HepG2 (cell line): ENCODE data around the gene CEP20. TPM values are rescaled to one million over a fixed set of nuclear protein-coding genes. Genes with fewer than 3 reads are reported as not detected.
A peak's percentile ranks its signal among the peaks of the same experiment; 100 is the strongest.

Source experiments
- ASH2L ChIP-seq: fragments of 300-600, 200-600 bp; sonication (generic); IDR thresholded peaks from 2 replicates; pipeline ENCODE4 v1.7.0; 2017; ENCODE audit warnings: low read depth, mild to moderate bottlenecking, moderate library complexity, mixed read lengths, low read length; ENCODE audit not compliant: insufficient read length
- GABPA ChIP-seq, 2 experiments: IDR thresholded peaks; 2 replicates each; pipeline ENCODE4 v1.6.1; 2011 to 2016; ENCODE audit warnings: low read depth in 2 of 2, low read length in 1 of 2, missing biosample characterization in 1 of 2, missing genetic modification characterization in 1 of 2
- HINFP ChIP-seq: sonication (generic); formaldehyde crosslinking; IDR thresholded peaks from 2 replicates; pipeline ENCODE4 v1.4.0; 2020; ENCODE audit warnings: low read depth, mild to moderate bottlenecking, missing genetic modification reagents
- MLLT10 ChIP-seq: sonication (generic); formaldehyde crosslinking; IDR thresholded peaks from 2 replicates; pipeline ENCODE4 v1.4.0; 2020; ENCODE audit warnings: missing genetic modification reagents
- NFATC3 ChIP-seq: sonication (generic); formaldehyde crosslinking; IDR thresholded peaks from 2 replicates; pipeline ENCODE4 v1.5.1; 2020; ENCODE audit warnings: mild to moderate bottlenecking, missing genetic modification reagents
- SIN3A ChIP-seq: IDR thresholded peaks from 2 replicates; pipeline ENCODE4 v1.6.1; 2011; ENCODE audit warnings: low read depth, mild to moderate bottlenecking, control low read depth, low read length, borderline replicate concordance
- SNRNP70 ChIP-seq: fragments of 200-400 bp; formaldehyde crosslinking; IDR thresholded peaks from 2 replicates; pipeline ENCODE4 v1.6.1; 2017; ENCODE audit warnings: mild to moderate bottlenecking, low read depth, low read length, moderate library complexity
- SOX5 ChIP-seq: IDR thresholded peaks from 2 replicates; pipeline ENCODE4 v1.6.1; 2016; ENCODE audit warnings: borderline replicate concordance
- ZFP36 ChIP-seq: fragments of 150-350 bp; IDR thresholded peaks from 2 replicates; pipeline ENCODE4 v1.6.1; 2018; ENCODE audit warnings: borderline replicate concordance, low read length, low read depth; ENCODE audit not compliant: partially characterized antibody
- ZNF407 ChIP-seq: sonication (generic); formaldehyde crosslinking; IDR thresholded peaks from one replicate; pipeline ENCODE4 v1.5.1; 2020; ENCODE audit warnings: mild to moderate bottlenecking, missing genetic modification reagents; ENCODE audit errors: not compliant biosample characterization
- ZNF557 ChIP-seq: sonication (generic); formaldehyde crosslinking; IDR thresholded peaks from 2 replicates; pipeline ENCODE4 v1.4.0; 2020; ENCODE audit warnings: missing genetic modification reagents
- ZNF564 ChIP-seq: sonication (generic); formaldehyde crosslinking; IDR thresholded peaks from 2 replicates; pipeline ENCODE4 v1.8.1; 2023; ENCODE audit warnings: mild to moderate bottlenecking, missing genetic modification reagents
- ZNF678 ChIP-seq: sonication (generic); formaldehyde crosslinking; IDR thresholded peaks from 2 replicates; pipeline ENCODE4 v1.4.0; 2020; ENCODE audit warnings: mild to moderate bottlenecking, missing genetic modification reagents
- ZNF687 ChIP-seq: sonication (generic); formaldehyde crosslinking; IDR thresholded peaks from 2 replicates; pipeline ENCODE4 v1.5.1; 2020; ENCODE audit warnings: mild to moderate bottlenecking, missing genetic modification reagents, moderate library complexity
- ZNF83 ChIP-seq: sonication (generic); formaldehyde crosslinking; IDR thresholded peaks from 2 replicates; pipeline ENCODE4 v1.4.0; 2020; ENCODE audit warnings: missing genetic modification reagents, mild to moderate bottlenecking, borderline replicate concordance
- ZSCAN31 ChIP-seq: sonication (generic); formaldehyde crosslinking; IDR thresholded peaks from 2 replicates; pipeline ENCODE4 v1.5.0; 2020; ENCODE audit warnings: low read depth, mild to moderate bottlenecking, missing genetic modification reagents
- polyA plus RNA-seq, 8 experiments: library from polyadenylated mRNA; depleted of rRNA in 3 of 8; stranded (reverse) in 7 of 8; unstranded in 1 of 8; fragments of >200 nt; fragmentation: Illumina TruSeq in 4 of 8; extraction: Trizol in 4 of 8; gene quantifications; 2 replicates each; pipeline versions ENCODE4 v1.2.1 to v1.2.3, GENCODE V29; 2011 to 2016; ENCODE audit warnings: low read depth in 4 of 8, missing spikeins in 1 of 8, mixed read lengths in 1 of 8; ENCODE audit not compliant: insufficient read depth in 1 of 8
- total RNA-seq, 5 experiments: library from RNA; depleted of rRNA; stranded (reverse); fragments of >200 nt; fragmentation: Illumina TruSeq; extraction: Trizol; gene quantifications; 2 replicates each; pipeline ENCODE4 v1.2.3, GENCODE V29; 2016; ENCODE audit warnings: low read depth in 1 of 5

CEP20 gene
- total and polyA plus RNA-seq, 2 of the 13 experiments (the other 11 are each of a cell fraction or from before 2014, with no cell fraction given), result 53.0 to 54.1 TPM

- TF ChIP-seq ZNF407 (CRISPR knock-in tag), result no peak
- no peak for TF ChIP-seq ZNF83 (CRISPR knock-in tag)
- no peak for TF ChIP-seq HINFP
- no peak for TF ChIP-seq MLLT10
- no peak for TF ChIP-seq ZSCAN31 (CRISPR knock-in tag)
- TF ChIP-seq NFATC3 (CRISPR knock-in tag), result peak; percentile 46; the same call in 1 of the 2 replicates
- TF ChIP-seq ZNF564 (CRISPR knock-in tag), result no peak
- TF ChIP-seq GABPA (IDR thresholded peaks at IDR 0.05; ENCODE audit: low read depth, low read length), result no peak
- TF ChIP-seq GABPA (CRISPR knock-in tag; IDR thresholded peaks at IDR 0.05; ENCODE audit: low read depth), result peak; percentile 70
- no peak for TF ChIP-seq ZNF678 (CRISPR knock-in tag)
- no peak for TF ChIP-seq ZNF557
- peak; percentile 30 for TF ChIP-seq ZNF687 (CRISPR knock-in tag)
- no peak for TF ChIP-seq SNRNP70
- no peak; the same call in 1 of the 2 replicates for TF ChIP-seq SOX5 (CRISPR knock-in tag)
- TF ChIP-seq ZFP36, result no peak
- TF ChIP-seq SIN3A, result no peak
- peak; percentile 28 for TF ChIP-seq ASH2L
These were observed 11.2 kb upstream of the CEP20 start (continued) for GRCh38 chr16:15899538-15900100.
